Hepatocyte (in vitro differentiated cells): ENCODE data around the gene BLTP3A. TPM values are rescaled to one million over a fixed set of nuclear protein-coding genes. Genes with fewer than 3 reads are reported as not detected.

Source experiments
- DNase-seq: peaks from one replicate; pipeline ENCODE4 v3.0.0-alpha.2; 2016; ENCODE audit warnings: low spot score
- H2AFZ ChIP-seq: fragments of 200-600 bp; sonication (generic); 2 replicates; pipeline ENCODE4 v1.6.0; 2016; ENCODE audit warnings: antibody characterized with exemption, mild to moderate bottlenecking
- H3K27ac ChIP-seq: fragments of 200-600 bp; sonication (generic); 2 replicates; pipeline ENCODE4 v1.5.1; 2016; ENCODE audit warnings: mild to moderate bottlenecking
- H3K27me3 ChIP-seq: fragments of 200-600 bp; sonication (generic); 2 replicates; pipeline ENCODE4 v1.6.1; 2016
- H3K36me3 ChIP-seq: fragments of 200-600 bp; sonication (generic); replicated peaks from 2 replicates; pipeline ENCODE4 v1.5.1; 2016; ENCODE audit warnings: low read depth; ENCODE audit not compliant: insufficient read depth
- H3K4me1 ChIP-seq: fragments of 200-600 bp; sonication (generic); 2 replicates; pipeline ENCODE4 v1.5.1; 2016; ENCODE audit warnings: mild to moderate bottlenecking, moderate library complexity; ENCODE audit not compliant: insufficient read depth
- H3K4me2 ChIP-seq: fragments of 200-600 bp; sonication (generic); 2 replicates; pipeline ENCODE4 v1.6.0; 2016
- H3K4me3 ChIP-seq: fragments of 200-600 bp; sonication (generic); 2 replicates; pipeline ENCODE4 v1.5.1; 2016; ENCODE audit warnings: mild to moderate bottlenecking
- H3K79me2 ChIP-seq: fragments of 200-600 bp; sonication (generic); 2 replicates; pipeline ENCODE4 v1.6.0; 2017; ENCODE audit warnings: mild to moderate bottlenecking
- H3K9me2 ChIP-seq: fragments of 200-600 bp; sonication (generic); replicated peaks from 2 replicates; pipeline ENCODE4 v1.6.0; 2017; ENCODE audit warnings: mild to moderate bottlenecking; ENCODE audit not compliant: insufficient read depth
- H3K9me3 ChIP-seq: fragments of 200-600 bp; sonication (generic); 2 replicates; pipeline ENCODE4 v1.5.1; 2016; ENCODE audit warnings: low read depth, mild to moderate bottlenecking
- H4K20me1 ChIP-seq: fragments of 200-600 bp; sonication (generic); 2 replicates; pipeline ENCODE4 v1.6.0; 2016; ENCODE audit warnings: mild to moderate bottlenecking; ENCODE audit not compliant: insufficient read depth, poor library complexity, severe bottlenecking
- EZH2 ChIP-seq: fragments of 200-600 bp; sonication (generic); IDR thresholded peaks from 2 replicates; pipeline ENCODE4 v1.6.1; 2016; ENCODE audit warnings: antibody characterized with exemption, mild to moderate bottlenecking, borderline replicate concordance
- EZH2phosphoT487 ChIP-seq: fragments of 200-600 bp; sonication (generic); IDR thresholded peaks from one replicate; pipeline ENCODE4 v1.6.1; 2018; ENCODE audit warnings: antibody characterized with exemption, mild to moderate bottlenecking, low read depth, moderate library complexity; ENCODE audit not compliant: unreplicated experiment, severe bottlenecking
- WGBS: methylation state at CpG from one replicate; pipeline ENCODE4 v1.1.6; 2016; ENCODE audit warnings: low lambda C conversion rate; ENCODE audit errors: missing lambda C conversion rate; 5-methylcytosine and 5-hydroxymethylcytosine counted together
- polyA plus RNA-seq: library from polyadenylated mRNA; unstranded; fragments of >200 nt; fragmentation: Nextera tagmentation; extraction: Ambion mirVana; gene quantifications from 2 replicates; pipeline ENCODE4 v1.2.1, GENCODE V29; 2016
- total RNA-seq: library from RNA; depleted of rRNA; stranded (reverse); fragments of >200 nt; gene quantifications from 2 replicates; pipeline ENCODE4 v1.2.3, GENCODE V29; 2014
- TF ChIP-seq, protein P1 (sequence below): fragments of 200-600 bp; sonication (generic); IDR thresholded peaks from 2 replicates; pipeline ENCODE4 v1.5.1; 2016; ENCODE audit warnings: antibody characterized with exemption, mild to moderate bottlenecking; ENCODE audit not compliant: poor library complexity

BLTP3A gene
- total and polyA plus RNA-seq, 2 experiments from 2014 or later = 3.3 to 14.3 TPM

GRCh38 chr6:34832942-34833341, 41.1 kb downstream of the BLTP3A start:
- TF ChIP-seq EZH2 (no peak), EZH2phosphoT487 (no peak)
- TF ChIP-seq, protein P1, sequence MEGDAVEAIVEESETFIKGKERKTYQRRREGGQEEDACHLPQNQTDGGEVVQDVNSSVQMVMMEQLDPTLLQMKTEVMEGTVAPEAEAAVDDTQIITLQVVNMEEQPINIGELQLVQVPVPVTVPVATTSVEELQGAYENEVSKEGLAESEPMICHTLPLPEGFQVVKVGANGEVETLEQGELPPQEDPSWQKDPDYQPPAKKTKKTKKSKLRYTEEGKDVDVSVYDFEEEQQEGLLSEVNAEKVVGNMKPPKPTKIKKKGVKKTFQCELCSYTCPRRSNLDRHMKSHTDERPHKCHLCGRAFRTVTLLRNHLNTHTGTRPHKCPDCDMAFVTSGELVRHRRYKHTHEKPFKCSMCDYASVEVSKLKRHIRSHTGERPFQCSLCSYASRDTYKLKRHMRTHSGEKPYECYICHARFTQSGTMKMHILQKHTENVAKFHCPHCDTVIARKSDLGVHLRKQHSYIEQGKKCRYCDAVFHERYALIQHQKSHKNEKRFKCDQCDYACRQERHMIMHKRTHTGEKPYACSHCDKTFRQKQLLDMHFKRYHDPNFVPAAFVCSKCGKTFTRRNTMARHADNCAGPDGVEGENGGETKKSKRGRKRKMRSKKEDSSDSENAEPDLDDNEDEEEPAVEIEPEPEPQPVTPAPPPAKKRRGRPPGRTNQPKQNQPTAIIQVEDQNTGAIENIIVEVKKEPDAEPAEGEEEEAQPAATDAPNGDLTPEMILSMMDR = no peak
- Histone ChIP-seq H3K9me3 (no peaks in the 10 kb centered on the region), H3K4me3 (no peak overlapping the region), H3K27me3 (no peaks in the 10 kb centered on the region), H3K4me1 (no peaks in the 10 kb centered on the region), H3K36me3 (no peaks in the 10 kb centered on the region), H4K20me1 (no peaks in the 10 kb centered on the region), H3K27ac (no peak overlapping the region), H2AFZ (no peak overlapping the region), H3K9me2 (no peaks in the 10 kb centered on the region), H3K79me2 (no peaks in the 10 kb centered on the region), H3K4me2 (no peak overlapping the region)
- 100% methylated on average over 1 of the region's 1 CpG for WGBS
- no peak for DNase-seq

DNA sequence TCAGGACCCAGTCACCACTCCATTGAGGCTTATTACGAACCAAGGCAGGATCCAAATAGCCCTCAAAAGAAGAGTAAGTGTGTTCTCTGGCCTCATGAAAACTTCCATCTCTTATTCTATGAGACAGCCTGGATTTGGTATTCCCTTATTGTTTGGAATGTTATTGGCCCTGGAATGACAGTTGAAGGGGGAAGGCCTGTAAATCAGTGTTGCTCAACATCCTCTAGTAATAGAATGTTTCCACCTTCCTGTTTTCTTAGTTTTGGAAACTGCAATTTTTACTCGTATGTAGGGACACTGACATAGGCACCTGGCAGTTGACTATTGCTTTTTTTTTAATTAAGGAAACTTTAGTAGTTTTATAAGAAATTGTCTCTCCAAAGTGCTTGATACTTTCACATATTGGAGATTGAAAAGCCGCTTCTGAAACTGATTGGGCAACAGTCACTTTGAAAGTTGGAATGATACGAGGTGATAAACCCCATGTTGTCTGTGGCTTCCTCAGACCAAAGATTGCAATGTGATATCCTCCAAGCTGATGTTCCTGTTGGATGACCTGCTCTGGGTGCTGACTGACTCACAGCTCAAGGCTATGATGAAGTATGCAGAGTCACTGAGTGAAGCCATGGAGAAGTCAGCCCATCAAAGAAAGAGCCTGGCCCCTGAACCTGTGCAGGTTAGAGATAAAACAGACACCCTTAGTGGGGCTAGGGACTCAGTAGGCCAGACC, 43.1 kb downstream of the BLTP3A start:
- Histone ChIP-seq H2AFZ (no peak overlapping the region), H3K9me2 (no peaks in the 10 kb centered on the region), H3K27ac (no peak overlapping the region), H3K79me2 (no peaks in the 10 kb centered on the region), H3K4me1 (no peaks in the 10 kb centered on the region), H3K9me3 (no peaks in the 10 kb centered on the region), H3K4me2 (no peak overlapping the region), H3K27me3 (no peaks in the 10 kb centered on the region), H3K4me3 (no peak overlapping the region), H4K20me1 (no peaks in the 10 kb centered on the region), H3K36me3 (no peaks in the 10 kb centered on the region)
- DNase-seq = no peak
- 83% methylated on average over 4 of the region's 4 CpGs for WGBS
- TF ChIP-seq EZH2 = no peak
- TF ChIP-seq EZH2phosphoT487 = no peak
- TF ChIP-seq, protein P1 = no peak

- Histone ChIP-seq H3K27me3 (no peaks in the 10 kb centered on the region), H3K79me2 (no peaks in the 10 kb centered on the region), H3K4me3 (no peak overlapping the region), H4K20me1 (no peaks in the 10 kb centered on the region), H3K27ac (no peak overlapping the region), H3K4me2 (no peak overlapping the region), H3K9me3 (no peaks in the 10 kb centered on the region), H3K4me1 (no peaks in the 10 kb centered on the region), H3K36me3 (no peaks in the 10 kb centered on the region), H3K9me2 (no peaks in the 10 kb centered on the region), H2AFZ (no peak overlapping the region)
- TF ChIP-seq EZH2phosphoT487 (no peak), EZH2 (no peak)
- TF ChIP-seq, protein P1 = no peak
- WGBS = 87% methylated on average over 4 of the region's 4 CpGs
- no peak for DNase-seq
Observed at GRCh38 chr6:34836008-34836407, 44.1 kb downstream of the BLTP3A start.
